HL-60 (cell line): ENCODE results near the gene MACO1.
"Not testable (repeated sequence)": the region's sequence is repeated elsewhere in the genome, so short reads cannot be mapped to it uniquely, and the experiment has no call there.

Experiments used
- GABPA ChIP-seq: IDR thresholded peaks from 2 replicates; pipeline ENCODE4 v1.6.1; 2012; ENCODE audit warnings: low read depth
- POLR2AphosphoS5 ChIP-seq: IDR thresholded peaks from 2 replicates; pipeline ENCODE4 v1.6.1; 2012; ENCODE audit warnings: low read depth
- SPI1 ChIP-seq: IDR thresholded peaks from 2 replicates; pipeline ENCODE4 v1.6.1; 2012; ENCODE audit warnings: low read depth, mild to moderate bottlenecking, borderline replicate concordance
- TF ChIP-seq, protein P1 (sequence below): IDR thresholded peaks from one replicate; pipeline ENCODE4 v1.5.1; 2011; ENCODE audit warnings: low read length, control low read depth, inconsistent platforms; ENCODE audit not compliant: insufficient read depth
- TF ChIP-seq, protein P2 (sequence below): IDR thresholded peaks from 2 replicates; pipeline ENCODE4 v1.6.1; 2012; ENCODE audit warnings: low read depth; ENCODE audit not compliant: insufficient replicate concordance

DNA sequence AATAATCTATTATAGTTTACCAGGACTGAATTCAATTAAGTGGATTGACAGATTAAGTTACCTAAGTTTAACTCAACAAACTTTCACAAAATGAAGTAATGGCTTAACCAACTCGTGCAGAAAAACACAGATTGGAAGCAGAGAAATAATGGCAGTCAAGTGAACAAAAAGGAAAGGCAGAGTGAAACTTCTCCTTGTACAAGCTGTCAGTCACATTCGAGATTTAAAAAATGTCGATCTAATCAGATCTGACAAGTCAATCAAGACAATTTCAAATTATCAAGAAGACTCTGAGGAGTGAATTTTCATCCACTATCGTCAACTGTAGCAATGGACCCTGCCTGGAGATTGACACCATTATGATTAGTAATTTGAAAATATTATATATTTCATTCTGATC is 13.4 kb upstream of the MACO1 start:
- TF ChIP-seq, protein P1, sequence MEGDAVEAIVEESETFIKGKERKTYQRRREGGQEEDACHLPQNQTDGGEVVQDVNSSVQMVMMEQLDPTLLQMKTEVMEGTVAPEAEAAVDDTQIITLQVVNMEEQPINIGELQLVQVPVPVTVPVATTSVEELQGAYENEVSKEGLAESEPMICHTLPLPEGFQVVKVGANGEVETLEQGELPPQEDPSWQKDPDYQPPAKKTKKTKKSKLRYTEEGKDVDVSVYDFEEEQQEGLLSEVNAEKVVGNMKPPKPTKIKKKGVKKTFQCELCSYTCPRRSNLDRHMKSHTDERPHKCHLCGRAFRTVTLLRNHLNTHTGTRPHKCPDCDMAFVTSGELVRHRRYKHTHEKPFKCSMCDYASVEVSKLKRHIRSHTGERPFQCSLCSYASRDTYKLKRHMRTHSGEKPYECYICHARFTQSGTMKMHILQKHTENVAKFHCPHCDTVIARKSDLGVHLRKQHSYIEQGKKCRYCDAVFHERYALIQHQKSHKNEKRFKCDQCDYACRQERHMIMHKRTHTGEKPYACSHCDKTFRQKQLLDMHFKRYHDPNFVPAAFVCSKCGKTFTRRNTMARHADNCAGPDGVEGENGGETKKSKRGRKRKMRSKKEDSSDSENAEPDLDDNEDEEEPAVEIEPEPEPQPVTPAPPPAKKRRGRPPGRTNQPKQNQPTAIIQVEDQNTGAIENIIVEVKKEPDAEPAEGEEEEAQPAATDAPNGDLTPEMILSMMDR = not testable (repeated sequence)
- TF ChIP-seq, protein P2, sequence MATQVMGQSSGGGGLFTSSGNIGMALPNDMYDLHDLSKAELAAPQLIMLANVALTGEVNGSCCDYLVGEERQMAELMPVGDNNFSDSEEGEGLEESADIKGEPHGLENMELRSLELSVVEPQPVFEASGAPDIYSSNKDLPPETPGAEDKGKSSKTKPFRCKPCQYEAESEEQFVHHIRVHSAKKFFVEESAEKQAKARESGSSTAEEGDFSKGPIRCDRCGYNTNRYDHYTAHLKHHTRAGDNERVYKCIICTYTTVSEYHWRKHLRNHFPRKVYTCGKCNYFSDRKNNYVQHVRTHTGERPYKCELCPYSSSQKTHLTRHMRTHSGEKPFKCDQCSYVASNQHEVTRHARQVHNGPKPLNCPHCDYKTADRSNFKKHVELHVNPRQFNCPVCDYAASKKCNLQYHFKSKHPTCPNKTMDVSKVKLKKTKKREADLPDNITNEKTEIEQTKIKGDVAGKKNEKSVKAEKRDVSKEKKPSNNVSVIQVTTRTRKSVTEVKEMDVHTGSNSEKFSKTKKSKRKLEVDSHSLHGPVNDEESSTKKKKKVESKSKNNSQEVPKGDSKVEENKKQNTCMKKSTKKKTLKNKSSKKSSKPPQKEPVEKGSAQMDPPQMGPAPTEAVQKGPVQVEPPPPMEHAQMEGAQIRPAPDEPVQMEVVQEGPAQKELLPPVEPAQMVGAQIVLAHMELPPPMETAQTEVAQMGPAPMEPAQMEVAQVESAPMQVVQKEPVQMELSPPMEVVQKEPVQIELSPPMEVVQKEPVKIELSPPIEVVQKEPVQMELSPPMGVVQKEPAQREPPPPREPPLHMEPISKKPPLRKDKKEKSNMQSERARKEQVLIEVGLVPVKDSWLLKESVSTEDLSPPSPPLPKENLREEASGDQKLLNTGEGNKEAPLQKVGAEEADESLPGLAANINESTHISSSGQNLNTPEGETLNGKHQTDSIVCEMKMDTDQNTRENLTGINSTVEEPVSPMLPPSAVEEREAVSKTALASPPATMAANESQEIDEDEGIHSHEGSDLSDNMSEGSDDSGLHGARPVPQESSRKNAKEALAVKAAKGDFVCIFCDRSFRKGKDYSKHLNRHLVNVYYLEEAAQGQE = not testable (repeated sequence)
- TF ChIP-seq POLR2AphosphoS5, SPI1, GABPA: not testable (repeated sequence)
